H9 (cell line): ENCODE data around the gene SH3RF3. TPM values are rescaled to one million over a fixed set of nuclear protein-coding genes. Genes with fewer than 3 reads are reported as not detected.

Source experiments
- DNase-seq: peaks from one replicate; pipeline ENCODE4 v3.0.0-alpha.2; 2017
- H2AFZ ChIP-seq: one replicate; pipeline ENCODE4 v1.6.1; 2013; ENCODE audit warnings: mild to moderate bottlenecking, low read length, control low read depth, moderate library complexity
- H2AK5ac ChIP-seq: 2 replicates; pipeline ENCODE4 v1.6.1; 2013; ENCODE audit warnings: low read length, control low read depth, mixed read lengths; ENCODE audit not compliant: insufficient read length
- H2BK120ac ChIP-seq: one replicate; pipeline ENCODE4 v1.6.1; 2013; ENCODE audit warnings: low read depth, mild to moderate bottlenecking, low read length, control low read depth, inconsistent platforms; ENCODE audit not compliant: poor library complexity, severe bottlenecking
- H2BK12ac ChIP-seq: 2 replicates; pipeline ENCODE4 v1.6.1; 2013; ENCODE audit warnings: low read length, control low read depth, mixed read lengths, low read depth; ENCODE audit not compliant: insufficient read length
- H2BK15ac ChIP-seq: 2 replicates; pipeline ENCODE4 v1.6.1; 2013; ENCODE audit warnings: low read depth, low read length, control low read depth
- H2BK20ac ChIP-seq: one replicate; pipeline ENCODE4 v1.6.1; 2013; ENCODE audit warnings: low read depth, mild to moderate bottlenecking, low read length, control low read depth, inconsistent platforms; ENCODE audit not compliant: poor library complexity, severe bottlenecking
- H2BK5ac ChIP-seq: 2 replicates; pipeline ENCODE4 v1.6.1; 2013; ENCODE audit warnings: low read length, control low read depth, mixed read lengths; ENCODE audit not compliant: insufficient read length
- H3K14ac ChIP-seq: 2 replicates; pipeline ENCODE4 v1.6.1; 2013; ENCODE audit warnings: low read length, control low read depth; ENCODE audit not compliant: insufficient read depth
- H3K18ac ChIP-seq: 2 replicates; pipeline ENCODE4 v1.6.1; 2013; ENCODE audit warnings: low read depth, mild to moderate bottlenecking, mixed read lengths, low read length, control low read depth; ENCODE audit not compliant: insufficient read length
- H3K23ac ChIP-seq: 2 replicates; pipeline ENCODE4 v1.6.1; 2013; ENCODE audit warnings: low read length, control low read depth, mixed read lengths, low read depth; ENCODE audit not compliant: insufficient read length
- H3K23me2 ChIP-seq: 2 replicates; pipeline ENCODE4 v1.6.1; 2013; ENCODE audit warnings: low read depth, mild to moderate bottlenecking, mixed read lengths, low read length, control low read depth; ENCODE audit not compliant: insufficient read length, poor library complexity, severe bottlenecking
- H3K27ac ChIP-seq: 2 replicates; pipeline ENCODE4 v1.5.1; 2013; ENCODE audit warnings: low read length, control low read depth, mixed read lengths, low read depth; ENCODE audit not compliant: insufficient read length
- H3K27me3 ChIP-seq: 2 replicates; pipeline ENCODE4 v1.6.1; 2013; ENCODE audit warnings: low read length, control low read depth, inconsistent platforms; ENCODE audit not compliant: insufficient read depth
- H3K4ac ChIP-seq: 2 replicates; pipeline ENCODE4 v1.6.1; 2013; ENCODE audit warnings: low read depth, mild to moderate bottlenecking, control low read depth, inconsistent platforms, low read length, moderate library complexity
- H3K4me1 ChIP-seq: 2 replicates; pipeline ENCODE4 v1.6.1; 2013; ENCODE audit warnings: low read length, control low read depth, inconsistent platforms; ENCODE audit not compliant: insufficient read depth
- H3K4me2 ChIP-seq: 2 replicates; pipeline ENCODE4 v1.6.1; 2013; ENCODE audit warnings: low read length, control low read depth, mixed read lengths; ENCODE audit not compliant: insufficient read length, insufficient read depth
- H3K56ac ChIP-seq: 2 replicates; pipeline ENCODE4 v1.6.1; 2013; ENCODE audit warnings: low read depth, mild to moderate bottlenecking, mixed read lengths, low read length, control low read depth; ENCODE audit not compliant: insufficient read length
- H3K79me1 ChIP-seq: 2 replicates; pipeline ENCODE4 v1.6.1; 2013; ENCODE audit warnings: low read depth, mild to moderate bottlenecking, moderate library complexity, low read length, control low read depth, inconsistent platforms; ENCODE audit not compliant: insufficient read depth, poor library complexity, severe bottlenecking
- H3K79me2 ChIP-seq: 2 replicates; pipeline ENCODE4 v1.6.1; 2013; ENCODE audit warnings: low read length, control low read depth, inconsistent platforms; ENCODE audit not compliant: insufficient read depth
- H3K9ac ChIP-seq: 2 replicates; pipeline ENCODE4 v1.6.1; 2013; ENCODE audit warnings: low read length, control low read depth, mixed read lengths; ENCODE audit not compliant: insufficient read length; ENCODE audit errors: extremely low read depth
- H3K9me3 ChIP-seq: one replicate; pipeline ENCODE4 v1.6.1; 2013; ENCODE audit warnings: low read depth, low read length, inconsistent platforms; ENCODE audit not compliant: control insufficient read depth
- H3T11ph ChIP-seq: one replicate; pipeline ENCODE4 v1.6.1; 2013; ENCODE audit warnings: mild to moderate bottlenecking, low read length, control low read depth, inconsistent platforms
- H4K20me1 ChIP-seq: one replicate; pipeline ENCODE4 v1.6.1; 2013; ENCODE audit not compliant: control insufficient read depth, insufficient read length, insufficient read depth
- H4K5ac ChIP-seq: 2 replicates; pipeline ENCODE4 v1.6.1; 2013; ENCODE audit warnings: low read depth, mild to moderate bottlenecking, mixed read lengths, low read length, control low read depth; ENCODE audit not compliant: insufficient read length
- H4K8ac ChIP-seq: replicated peaks from 2 replicates; pipeline ENCODE4 v1.6.1; 2013; ENCODE audit warnings: low read length, control low read depth, mixed read lengths, low read depth; ENCODE audit not compliant: insufficient read length
- H4K91ac ChIP-seq: 2 replicates; pipeline ENCODE4 v1.6.1; 2013; ENCODE audit warnings: low read depth, mild to moderate bottlenecking, moderate library complexity, mixed read lengths, low read length, control low read depth; ENCODE audit not compliant: insufficient read length
- H3K27ac Mint-ChIP-seq, 3 experiments: 2 replicates in 2 of 3; 3 replicates in 1 of 3; pipeline ENCODE4 v1.8.0; 2020 to 2021; ENCODE audit warnings: mixed read lengths in 3 of 3, mild to moderate bottlenecking in 1 of 3, moderate library complexity in 1 of 3
- H3K27me3 Mint-ChIP-seq: 2 replicates; pipeline ENCODE4 v1.8.0; 2021; ENCODE audit warnings: low read depth, mild to moderate bottlenecking, moderate library complexity, mixed read lengths
- H3K36me3 Mint-ChIP-seq, 3 experiments: 2 replicates in 2 of 3; 3 replicates in 1 of 3; pipeline ENCODE4 v1.8.0; 2020 to 2021; ENCODE audit warnings: low read depth in 3 of 3, mixed read lengths in 3 of 3; ENCODE audit not compliant: insufficient read depth in 1 of 3
- H3K4me1 Mint-ChIP-seq, 2 experiments: 2 replicates each; pipeline ENCODE4 v1.8.0; 2020; ENCODE audit warnings: mixed read lengths in 2 of 2
- H3K4me3 Mint-ChIP-seq, 2 experiments: 2 replicates in 1 of 2; 3 replicates in 1 of 2; pipeline ENCODE4 v1.8.0; 2020 to 2021; ENCODE audit warnings: mild to moderate bottlenecking in 2 of 2, mixed read lengths in 2 of 2, moderate library complexity in 1 of 2
- H3K9me3 Mint-ChIP-seq, 2 experiments: 2 replicates in 1 of 2; 3 replicates in 1 of 2; pipeline ENCODE4 v1.8.0; 2020; ENCODE audit warnings: mild to moderate bottlenecking in 2 of 2, mixed read lengths in 2 of 2, moderate library complexity in 1 of 2
- WGBS: extraction: QIAGEN DNeasy Blood & Tissue Kit; methylation state at CpG from one replicate; pipeline ENCODE4 v1.1.7; 2013; ENCODE audit warnings: missing lambda C conversion rate, low lambda C conversion rate, mixed read lengths; ENCODE audit not compliant: insufficient read length; ENCODE audit errors: extremely low coverage; 5-methylcytosine and 5-hydroxymethylcytosine counted together
- total RNA-seq: library from RNA; stranded (reverse); gene quantifications from 2 replicates; pipeline ENCODE4 v1.2.1, GENCODE V29; 2021
- TF ChIP-seq, protein P1 (sequence below): fragments of 200-600 bp; sonication (generic); conservative IDR thresholded peaks from 3 replicates; pipeline ENCODE4 v1.8.0; 2021; ENCODE audit warnings: antibody characterized with exemption, mild to moderate bottlenecking

Gene SH3RF3
- total RNA-seq, 1 experiment from 2014 or later: 0.46 TPM

DNA sequence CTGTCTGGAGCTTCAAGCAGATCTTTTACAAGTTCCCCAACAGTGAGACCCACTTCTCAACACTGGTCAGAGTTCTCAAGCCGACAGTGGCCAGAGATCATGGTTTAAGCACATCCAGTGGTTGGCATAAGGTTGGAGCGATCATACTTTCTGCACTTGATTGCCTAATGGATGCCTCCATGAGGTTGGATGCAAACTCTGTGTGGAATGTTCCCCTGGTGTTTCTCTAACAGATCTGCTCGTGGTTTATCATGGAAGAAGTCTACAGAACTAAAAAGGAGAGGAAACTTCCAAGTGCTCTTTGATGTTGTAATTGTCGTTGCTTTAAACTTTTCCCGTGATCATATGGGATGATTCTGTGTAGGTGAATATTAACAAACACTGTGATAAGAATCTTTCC, 60.7 kb downstream of the SH3RF3 start:
- H3K9me3 Mint-ChIP-seq: no peaks in the 10 kb centered on the region
- no CpG with 5 or more reads among the region's 5 CpGs for WGBS

More for the DNA sequence above, 60.7 kb downstream of the SH3RF3 start:
- Histone ChIP-seq H2BK20ac (no peak overlapping the region), H3T11ph (no peak overlapping the region), H3K56ac (no peak overlapping the region), H3K79me1 (no peaks in the 10 kb centered on the region), H3K14ac (no peak overlapping the region), H3K27me3 (no peaks in the 10 kb centered on the region), H3K27ac (no peak overlapping the region), H3K79me2 (no peaks in the 10 kb centered on the region), H2AFZ (no peak overlapping the region), H3K9ac (no peak overlapping the region), H2BK5ac (no peak overlapping the region), H3K4me1 (no peaks in the 10 kb centered on the region), H2BK12ac (no peak overlapping the region), H4K20me1 (peaks cover 3% of the 10 kb centered on the region), H4K8ac (no peak overlapping the region), H3K23me2 (no peaks in the 10 kb centered on the region), H4K91ac (no peak overlapping the region), H2BK15ac (no peak overlapping the region), H2AK5ac (no peak overlapping the region), H3K18ac (no peak overlapping the region), H3K4me2 (no peak overlapping the region), H4K5ac (no peak overlapping the region), H2BK120ac (no peak overlapping the region), H3K23ac (no peak overlapping the region), H3K9me3 (no peaks in the 10 kb centered on the region), H3K4ac (no peak overlapping the region)
- DNase-seq: no peak
- Mint-ChIP-seq H3K27ac (no peak overlapping the region), H3K4me3 (no peak overlapping the region), H3K36me3 (no peaks in the 10 kb centered on the region), H3K4me1 (peaks cover 0 to 9% of the 10 kb centered on the region in 2 experiments; a peak in 3 of 4 replicates), H3K27me3 (no peaks in the 10 kb centered on the region; the same call in 1 of the 2 replicates)
- TF ChIP-seq, protein P1, sequence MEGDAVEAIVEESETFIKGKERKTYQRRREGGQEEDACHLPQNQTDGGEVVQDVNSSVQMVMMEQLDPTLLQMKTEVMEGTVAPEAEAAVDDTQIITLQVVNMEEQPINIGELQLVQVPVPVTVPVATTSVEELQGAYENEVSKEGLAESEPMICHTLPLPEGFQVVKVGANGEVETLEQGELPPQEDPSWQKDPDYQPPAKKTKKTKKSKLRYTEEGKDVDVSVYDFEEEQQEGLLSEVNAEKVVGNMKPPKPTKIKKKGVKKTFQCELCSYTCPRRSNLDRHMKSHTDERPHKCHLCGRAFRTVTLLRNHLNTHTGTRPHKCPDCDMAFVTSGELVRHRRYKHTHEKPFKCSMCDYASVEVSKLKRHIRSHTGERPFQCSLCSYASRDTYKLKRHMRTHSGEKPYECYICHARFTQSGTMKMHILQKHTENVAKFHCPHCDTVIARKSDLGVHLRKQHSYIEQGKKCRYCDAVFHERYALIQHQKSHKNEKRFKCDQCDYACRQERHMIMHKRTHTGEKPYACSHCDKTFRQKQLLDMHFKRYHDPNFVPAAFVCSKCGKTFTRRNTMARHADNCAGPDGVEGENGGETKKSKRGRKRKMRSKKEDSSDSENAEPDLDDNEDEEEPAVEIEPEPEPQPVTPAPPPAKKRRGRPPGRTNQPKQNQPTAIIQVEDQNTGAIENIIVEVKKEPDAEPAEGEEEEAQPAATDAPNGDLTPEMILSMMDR: no peak
